ENCODE results near the gene STON2.

STON2 gene

GRCh38 chr14:81295958-81296923, 103.9 kb downstream of the STON2 start:
- no peak for DNase-seq

- no peak for DNase-seq
Observed at GRCh38 chr14:81289516-81289915, 110.6 kb downstream of the STON2 start.

GRCh38 chr14:81286574-81287370, 113.4 kb downstream of the STON2 start:
- DNase-seq: no peak

GRCh38 chr14:81285245-81285644, 114.9 kb downstream of the STON2 start:
- no peak for DNase-seq

- DNase-seq: no peak
Observed at GRCh38 chr14:81281332-81281731, 118.8 kb downstream of the STON2 start.

GRCh38 chr14:81280136-81280791, 119.9 kb downstream of the STON2 start:
- DNase-seq: no peak

- no peak for DNase-seq
Observed at GRCh38 chr14:81277096-81277495, 123.0 kb downstream of the STON2 start.

- no peak for DNase-seq
Observed at GRCh38 chr14:81276073-81277069, 123.8 kb downstream of the STON2 start.

GRCh38 chr14:81275305-81276072, 124.6 kb downstream of the STON2 start:
- no peak for DNase-seq

GRCh38 chr14:81273961-81274575, 126.1 kb downstream of the STON2 start:
- DNase-seq: no peak

- no peak for DNase-seq
Observed at GRCh38 chr14:81273521-81273920, 126.6 kb downstream of the STON2 start.

- DNase-seq: no peak
Observed at GRCh38 chr14:81272317-81272716, 127.8 kb downstream of the STON2 start.

- no peak for DNase-seq
Observed at GRCh38 chr14:81269979-81270375, 130.1 kb downstream of the STON2 start.

GRCh38 chr14:81269100-81269978, 130.8 kb downstream of the STON2 start:
- DNase-seq: peak; percentile 4

GRCh38 chr14:81268016-81268416, 132.1 kb downstream of the STON2 start:
- DNase-seq: no peak

- DNase-seq: no peak
Observed at GRCh38 chr14:81265636-81266169, 134.4 kb downstream of the STON2 start.

GRCh38 chr14:81264671-81265070, 135.5 kb downstream of the STON2 start:
- no peak for DNase-seq

GRCh38 chr14:81263777-81264410, 136.2 kb downstream of the STON2 start:
- DNase-seq: no peak

GRCh38 chr14:81261176-81261575, 138.9 kb downstream of the STON2 start:
- no peak for DNase-seq

All from GDM1 (cell line).